Stomach (tissue), 9 donors: Measurements from ENCODE around the gene VPS13D. TPM values are rescaled to one million over a fixed set of nuclear protein-coding genes. Genes with fewer than 3 reads are reported as not detected.

Experiments used
- DNase-seq, 2 donors: peaks; one replicate each; pipeline versions ENCODE4 v3.0.0 to v3.0.0-alpha.2; 2013 to 2019
- H3K27ac ChIP-seq, 5 donors: fragments of 200-600 bp in 4 of 5; sonication (generic) in 4 of 5; one replicate each; pipeline ENCODE4 v1.5.1; 2013 to 2019; ENCODE audit warnings: mild to moderate bottlenecking in 1 of 5, moderate library complexity in 1 of 5
- H3K27me3 ChIP-seq, 3 donors: fragments of 200-600 bp; sonication (generic); one replicate each; pipeline ENCODE4 v1.5.1; 2017 to 2019; ENCODE audit warnings: mixed run types in 1 of 3
- H3K36me3 ChIP-seq, 4 donors: fragments of 200-600 bp; sonication (generic); 1 replicate in 3 of 4; 2 replicates in 1 of 4; pipeline ENCODE4 v1.5.1; 2016 to 2019
- H3K4me1 ChIP-seq, 4 donors: fragments of 200-600 bp; sonication (generic); one replicate each; pipeline ENCODE4 v1.5.1; 2016 to 2019
- H3K4me3 ChIP-seq, 4 donors: fragments of 200-600 bp; sonication (generic) in 3 of 4; one replicate each; pipeline ENCODE4 v1.5.1; 2016 to 2019; ENCODE audit warnings: mild to moderate bottlenecking in 1 of 4
- H3K9me3 ChIP-seq, 4 donors: fragments of 200-600 bp; sonication (generic); one replicate each; pipeline ENCODE4 v1.5.1; 2016 to 2019
- EP300 ChIP-seq: sonication (generic); formaldehyde crosslinking; IDR thresholded peaks from one replicate; pipeline ENCODE4 v1.6.1; 2017; ENCODE audit warnings: antibody characterized with exemption
- POLR2A ChIP-seq, 4 donors: fragments of 450-650 bp; IDR thresholded peaks; one replicate each; pipeline ENCODE4 v1.6.1; 2016; ENCODE audit warnings: antibody characterized with exemption in 4 of 4, control low read depth in 2 of 4, mild to moderate bottlenecking in 1 of 4, moderate library complexity in 1 of 4
- POLR2AphosphoS5 ChIP-seq, 3 donors: sonication (generic); formaldehyde crosslinking; IDR thresholded peaks; one replicate each; pipeline ENCODE4 v1.6.1; 2016; ENCODE audit warnings: antibody characterized with exemption in 3 of 3
- WGBS, 5 donors: extraction: QIAGEN DNeasy Blood & Tissue Kit in 3 of 5; methylation state at CpG; one replicate each; pipeline versions ENCODE4 v1.1.5 to v1.1.7; 2013 to 2018; 5-methylcytosine and 5-hydroxymethylcytosine counted together
- intact Hi-C: fragments of 100-400 bp; cut with DNase I; formaldehyde crosslinking; loops from one replicate; pipeline ENCODE4 v1.15.1; 2023; ENCODE audit warnings: low total_unique reads
- polyA plus RNA-seq, 3 donors: library from polyadenylated mRNA; stranded (reverse); fragments of 200-250 nt; gene quantifications; one replicate each; pipeline ENCODE4 v1.2.3, GENCODE V29; 2013
- total RNA-seq, 5 donors: library from RNA; depleted of rRNA; stranded (reverse); fragments of >200 nt; gene quantifications; one replicate each; pipeline versions ENCODE4 v1.1.0 to v1.2.3, GENCODE V29; 2014 to 2016
- TF ChIP-seq, protein P1 (sequence below), 7 experiments: fragments of 450-650 bp in 4 of 7; fragments of 200-600 bp in 3 of 7; sonication (generic) in 3 of 7; IDR thresholded peaks; one replicate each; pipeline ENCODE4 v1.5.1; 2016 to 2019; ENCODE audit warnings: antibody characterized with exemption in 7 of 7, control low read depth in 2 of 7, mild to moderate bottlenecking in 1 of 7
- donor health status: healthy with polysubstance abuse.
- donor health status: Bipolar disorder and iron deficiency.
- donor health status: healthy.

Gene VPS13D
- total and polyA plus RNA-seq, 8 donors, result 6.7 to 106 (median 66.5) TPM

DNA sequence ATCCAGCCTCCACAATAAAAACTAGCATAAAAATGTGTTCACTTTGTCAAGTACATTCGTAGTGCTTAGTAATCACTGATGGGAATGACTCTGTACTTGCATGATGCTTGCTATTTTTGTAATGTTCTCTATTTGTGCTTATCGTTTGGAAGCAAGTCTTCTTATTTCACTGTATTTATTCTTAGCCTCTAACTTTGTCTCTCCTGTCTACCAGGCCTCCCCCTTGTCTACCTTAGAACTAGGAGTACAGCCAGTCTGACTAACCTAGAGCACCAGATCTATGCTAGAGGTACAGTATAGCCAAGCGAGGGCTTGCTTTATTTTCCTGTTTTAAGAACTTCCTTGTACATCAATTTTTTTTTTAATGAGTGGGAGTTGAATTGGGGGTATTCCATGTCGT, 108.2 kb downstream of the VPS13D start:
- peaks cover 0 to 56% (median 21%) of the 10 kb centered on the region in 4 donors for H3K4me1 ChIP-seq
- TF ChIP-seq, protein P1, sequence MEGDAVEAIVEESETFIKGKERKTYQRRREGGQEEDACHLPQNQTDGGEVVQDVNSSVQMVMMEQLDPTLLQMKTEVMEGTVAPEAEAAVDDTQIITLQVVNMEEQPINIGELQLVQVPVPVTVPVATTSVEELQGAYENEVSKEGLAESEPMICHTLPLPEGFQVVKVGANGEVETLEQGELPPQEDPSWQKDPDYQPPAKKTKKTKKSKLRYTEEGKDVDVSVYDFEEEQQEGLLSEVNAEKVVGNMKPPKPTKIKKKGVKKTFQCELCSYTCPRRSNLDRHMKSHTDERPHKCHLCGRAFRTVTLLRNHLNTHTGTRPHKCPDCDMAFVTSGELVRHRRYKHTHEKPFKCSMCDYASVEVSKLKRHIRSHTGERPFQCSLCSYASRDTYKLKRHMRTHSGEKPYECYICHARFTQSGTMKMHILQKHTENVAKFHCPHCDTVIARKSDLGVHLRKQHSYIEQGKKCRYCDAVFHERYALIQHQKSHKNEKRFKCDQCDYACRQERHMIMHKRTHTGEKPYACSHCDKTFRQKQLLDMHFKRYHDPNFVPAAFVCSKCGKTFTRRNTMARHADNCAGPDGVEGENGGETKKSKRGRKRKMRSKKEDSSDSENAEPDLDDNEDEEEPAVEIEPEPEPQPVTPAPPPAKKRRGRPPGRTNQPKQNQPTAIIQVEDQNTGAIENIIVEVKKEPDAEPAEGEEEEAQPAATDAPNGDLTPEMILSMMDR (IDR thresholded peaks at IDR 0.05), result no peak
- peak in 1 of 3 donors; percentile 4 for TF ChIP-seq POLR2AphosphoS5 (IDR thresholded peaks at IDR 0.05)
- TF ChIP-seq EP300, result no peak
- TF ChIP-seq POLR2A (IDR thresholded peaks at IDR 0.05), result no peak
- 74 to 95% (median 89%) methylated on average over 4 of the region's 4 CpGs for WGBS, 5 donors
- peaks cover 11 to 71% (median 55%) of the 10 kb centered on the region in 4 donors for H3K36me3 ChIP-seq
- no peaks in the 10 kb centered on the region for H3K9me3 ChIP-seq
- H3K27me3 ChIP-seq, result no peaks in the 10 kb centered on the region
- intact Hi-C loops, result no loop called here
- no peak for DNase-seq
- H3K4me3 ChIP-seq, result no peak overlapping the region
- peak overlapping the region in 2 of 5 donors; percentile 25 to 35 for H3K27ac ChIP-seq

DNA sequence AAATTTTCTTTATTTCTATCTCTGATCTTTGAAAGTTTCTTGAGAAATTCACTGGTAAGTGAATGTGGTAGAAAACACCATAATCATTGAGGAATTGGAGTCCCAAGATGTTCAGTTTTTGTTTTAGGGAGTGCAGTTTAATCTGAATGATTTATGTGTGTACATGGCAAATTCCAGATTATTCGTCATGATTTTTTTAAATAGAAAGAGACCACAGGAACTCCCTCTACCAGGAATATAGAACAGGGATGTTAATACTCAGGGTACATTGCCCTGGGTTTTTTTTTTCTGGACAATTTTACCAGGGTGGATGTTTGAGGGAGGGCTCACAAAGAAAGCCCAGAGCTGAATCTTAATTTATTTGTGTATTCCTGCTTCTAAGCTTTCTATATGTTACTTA, 109.0 kb downstream of the VPS13D start:
- H3K4me1 ChIP-seq, result peaks cover 0 to 53% (median 22%) of the 10 kb centered on the region in 4 donors
- 68 to 85% (median 79%) methylated on average over 1 of the region's 1 CpG for WGBS, 5 donors
- intact Hi-C loops, result no loop called here

DNA sequence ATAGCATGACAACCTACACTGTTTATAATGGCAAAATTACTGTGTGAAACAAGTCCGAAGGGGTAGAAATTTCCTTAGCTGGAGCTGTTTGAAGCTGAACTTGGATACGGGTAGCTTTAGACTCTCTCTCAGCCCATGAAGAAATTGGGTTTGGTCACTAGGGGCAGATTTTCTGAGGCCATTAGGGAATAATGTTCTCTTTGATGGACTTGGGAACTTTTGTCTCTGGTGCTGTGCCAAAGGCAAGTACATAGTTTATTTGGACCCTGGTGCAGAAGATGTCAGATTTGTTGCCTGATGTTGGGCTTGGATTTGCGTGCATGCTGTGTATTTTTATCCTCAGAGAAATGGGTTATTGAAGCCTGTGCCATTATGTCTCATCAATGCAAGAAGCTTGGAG, 109.6 kb downstream of the VPS13D start:
- H3K27ac ChIP-seq, result peak overlapping the region in 2 of 5 donors; percentile 38 to 57
- H3K4me3 ChIP-seq, result no peak overlapping the region
- H3K9me3 ChIP-seq, result no peaks in the 10 kb centered on the region
- TF ChIP-seq, protein P1 (IDR thresholded peaks at IDR 0.05), result no peak
- TF ChIP-seq POLR2A (IDR thresholded peaks at IDR 0.05), result no peak
- TF ChIP-seq EP300, result no peak
- no peak for TF ChIP-seq POLR2AphosphoS5 (IDR thresholded peaks at IDR 0.05)
- intact Hi-C loops, result no loop called here
- DNase-seq, result peak in 1 of 2 donors; percentile 48
- H3K4me1 ChIP-seq, result peaks cover 0 to 53% (median 26%) of the 10 kb centered on the region in 4 donors
- no peaks in the 10 kb centered on the region for H3K27me3 ChIP-seq
- peaks cover 4 to 63% (median 51%) of the 10 kb centered on the region in 4 donors for H3K36me3 ChIP-seq
- 57 to 79% (median 68%) methylated on average over 3 of the region's 3 CpGs for WGBS, 5 donors

More for the DNA sequence above, 109.0 kb downstream of the VPS13D start:
- no peak for DNase-seq
- no peaks in the 10 kb centered on the region for H3K27me3 ChIP-seq
- H3K36me3 ChIP-seq, result peaks cover 4 to 69% (median 54%) of the 10 kb centered on the region in 4 donors
- H3K9me3 ChIP-seq, result no peaks in the 10 kb centered on the region
- no peak for TF ChIP-seq EP300
- no peak for TF ChIP-seq POLR2AphosphoS5 (IDR thresholded peaks at IDR 0.05)
- no peak for TF ChIP-seq POLR2A (IDR thresholded peaks at IDR 0.05)
- TF ChIP-seq, protein P1 (IDR thresholded peaks at IDR 0.05), result no peak
- H3K27ac ChIP-seq, result peak overlapping the region in 2 of 5 donors; percentile 38 to 57
- H3K4me3 ChIP-seq, result no peak overlapping the region

DNA sequence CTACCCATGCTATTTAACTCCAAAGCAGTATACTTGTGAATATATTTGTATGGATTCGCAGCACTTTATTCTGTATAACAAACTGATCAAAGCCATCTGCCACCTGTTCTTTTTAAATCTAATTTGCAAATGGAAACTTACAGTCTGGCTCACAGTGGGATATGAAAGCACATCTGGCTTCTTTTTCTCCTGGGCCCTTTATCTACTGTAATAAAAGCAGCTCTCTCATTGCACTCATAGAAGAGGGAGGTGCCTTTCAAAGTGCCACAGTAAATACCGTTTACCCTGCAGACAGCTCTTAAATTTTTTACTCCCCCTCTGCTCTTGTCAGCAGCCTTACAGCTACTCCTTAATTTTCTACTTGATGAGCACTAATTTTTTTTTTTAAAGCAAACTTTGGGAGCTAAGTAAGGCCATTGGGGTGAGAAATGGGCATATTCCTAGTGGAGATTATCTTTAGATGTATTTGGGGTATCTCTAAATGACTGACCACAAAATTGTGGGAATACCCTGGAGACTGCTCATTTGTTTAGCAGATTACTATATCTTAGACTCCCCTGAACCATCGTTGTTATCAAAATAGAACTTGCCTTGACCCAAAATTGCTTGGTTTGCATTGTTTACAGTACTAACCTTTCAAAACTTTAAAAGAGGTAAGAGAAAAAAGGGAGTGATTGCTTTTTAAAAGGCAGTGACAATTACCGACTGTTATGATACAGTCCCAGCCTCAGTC, 110.1 kb downstream of the VPS13D start:
- Histone ChIP-seq H3K4me3 (no peak overlapping the region), H3K4me1 (peaks cover 0 to 58% (median 32%) of the 10 kb centered on the region in 4 donors), H3K36me3 (peaks cover 2 to 58% (median 48%) of the 10 kb centered on the region in 4 donors), H3K9me3 (no peaks in the 10 kb centered on the region), H3K27me3 (no peaks in the 10 kb centered on the region), H3K27ac (peak overlapping the region in 2 of 5 donors; percentile 8 to 57)
- 56 to 63% (median 59%) methylated on average over 4 of the region's 4 CpGs for WGBS, 5 donors
- no peak for TF ChIP-seq EP300
- intact Hi-C loops, result no loop called here
- DNase-seq, result peak in 1 of 2 donors; percentile 44

DNA sequence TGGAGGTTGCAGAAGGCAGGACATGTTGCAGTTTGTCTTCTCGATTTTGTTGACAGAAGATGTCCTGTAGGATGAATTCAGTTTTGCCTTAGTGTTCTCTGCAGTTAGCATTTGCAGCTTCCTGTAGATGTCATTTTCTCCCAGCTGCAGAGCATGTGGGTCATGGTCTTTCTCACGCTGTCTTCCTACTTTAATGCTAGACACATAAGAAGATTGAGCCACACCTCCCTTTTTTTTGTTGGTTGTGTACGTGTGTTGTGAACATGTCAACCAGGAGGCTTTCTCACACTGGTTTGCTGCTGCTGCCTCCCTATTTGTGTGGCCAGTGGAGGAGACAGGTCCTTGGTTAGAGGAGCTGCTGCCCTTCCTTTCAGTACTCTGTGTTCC, 110.7 kb downstream of the VPS13D start:
- intact Hi-C loops, result no loop called here

More for the DNA sequence above, 110.7 kb downstream of the VPS13D start:
- TF ChIP-seq POLR2A (IDR thresholded peaks at IDR 0.05) (no peak), EP300 (no peak), POLR2AphosphoS5 (IDR thresholded peaks at IDR 0.05) (no peak)
- TF ChIP-seq, protein P1 (IDR thresholded peaks at IDR 0.05), result no peak
- Histone ChIP-seq H3K36me3 (peaks cover 0 to 58% (median 48%) of the 10 kb centered on the region in 4 donors), H3K4me1 (peaks cover 0 to 62% (median 34%) of the 10 kb centered on the region in 4 donors), H3K9me3 (no peaks in the 10 kb centered on the region), H3K4me3 (no peak overlapping the region), H3K27me3 (no peaks in the 10 kb centered on the region), H3K27ac (no peak overlapping the region)
- DNase-seq, result peak in 1 of 2 donors; percentile 33
- 63 to 87% (median 77%) methylated on average over 3 of the region's 3 CpGs for WGBS, 5 donors
